GM21786 (cell line): ENCODE data around the gene KPNA4.
A peak's percentile ranks its signal among the peaks of the same experiment; 100 is the strongest.
"Not testable (repeated sequence)": the region's sequence is repeated elsewhere in the genome, so short reads cannot be mapped to it uniquely, and the experiment has no call there.

ENCODE experiments used
- ATAC-seq: cut with Tn5 transposase; IDR thresholded peaks from one replicate; pipeline ENCODE4 v1.9.1; 2021; ENCODE audit not compliant: unreplicated experiment

KPNA4 gene, protein sequence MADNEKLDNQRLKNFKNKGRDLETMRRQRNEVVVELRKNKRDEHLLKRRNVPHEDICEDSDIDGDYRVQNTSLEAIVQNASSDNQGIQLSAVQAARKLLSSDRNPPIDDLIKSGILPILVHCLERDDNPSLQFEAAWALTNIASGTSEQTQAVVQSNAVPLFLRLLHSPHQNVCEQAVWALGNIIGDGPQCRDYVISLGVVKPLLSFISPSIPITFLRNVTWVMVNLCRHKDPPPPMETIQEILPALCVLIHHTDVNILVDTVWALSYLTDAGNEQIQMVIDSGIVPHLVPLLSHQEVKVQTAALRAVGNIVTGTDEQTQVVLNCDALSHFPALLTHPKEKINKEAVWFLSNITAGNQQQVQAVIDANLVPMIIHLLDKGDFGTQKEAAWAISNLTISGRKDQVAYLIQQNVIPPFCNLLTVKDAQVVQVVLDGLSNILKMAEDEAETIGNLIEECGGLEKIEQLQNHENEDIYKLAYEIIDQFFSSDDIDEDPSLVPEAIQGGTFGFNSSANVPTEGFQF

GRCh38 chr3:160565442-160566403 is at the start of gene KPNA4:
Gene KPNA4 (minus strand): TSS chr3:160565571. CDS start chr3:160565282, 289 bp downstream.
- ATAC-seq: peak; percentile 90

- ATAC-seq: no peak
Observed at GRCh38 chr3:160613661-160614060, 48.3 kb upstream of the KPNA4 start.

GRCh38 chr3:160612386-160613075 is 47.2 kb upstream of the KPNA4 start:
- no peak for ATAC-seq

- ATAC-seq: no peak
Observed at GRCh38 chr3:160611141-160611540, 45.8 kb upstream of the KPNA4 start.

DNA sequence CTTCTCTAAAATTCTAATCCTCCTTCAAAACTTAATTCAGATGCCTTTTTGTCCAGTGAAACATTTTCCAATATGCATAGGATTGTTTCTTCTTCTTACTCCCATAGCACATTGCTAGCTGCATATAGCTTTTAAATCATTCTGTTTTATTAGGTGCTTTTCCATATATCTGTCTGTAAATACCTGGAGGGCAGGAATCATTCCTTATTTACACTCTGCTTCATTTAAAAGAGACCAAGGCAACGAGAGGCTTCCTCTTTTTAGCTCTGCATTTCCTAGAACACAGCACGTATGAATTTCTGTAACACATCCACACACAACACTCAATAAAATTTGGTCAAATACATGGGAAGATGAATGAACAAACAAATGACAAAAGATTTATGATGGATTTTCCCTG is 43.5 kb upstream of the KPNA4 start:
- ATAC-seq: no peak

DNA sequence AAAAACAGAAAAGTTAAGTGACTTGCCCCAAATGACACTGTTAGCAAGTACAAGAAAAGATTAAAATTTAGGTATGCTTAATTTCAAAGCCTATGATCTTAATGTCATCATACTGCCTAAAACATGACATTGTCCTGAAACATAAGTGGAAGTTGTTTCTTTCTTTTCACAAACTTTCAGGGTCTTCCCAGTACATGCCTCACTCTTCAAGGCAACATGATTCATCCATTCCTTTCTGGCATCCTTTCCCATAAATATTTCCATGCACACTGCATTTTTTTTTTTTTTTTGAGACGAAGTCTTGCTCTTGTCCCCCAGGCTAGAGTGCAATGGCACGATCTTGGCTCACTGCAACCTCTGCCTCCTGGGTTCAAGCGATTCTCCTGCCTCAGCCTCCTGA is 42.5 kb upstream of the KPNA4 start:
- ATAC-seq: no peak

DNA sequence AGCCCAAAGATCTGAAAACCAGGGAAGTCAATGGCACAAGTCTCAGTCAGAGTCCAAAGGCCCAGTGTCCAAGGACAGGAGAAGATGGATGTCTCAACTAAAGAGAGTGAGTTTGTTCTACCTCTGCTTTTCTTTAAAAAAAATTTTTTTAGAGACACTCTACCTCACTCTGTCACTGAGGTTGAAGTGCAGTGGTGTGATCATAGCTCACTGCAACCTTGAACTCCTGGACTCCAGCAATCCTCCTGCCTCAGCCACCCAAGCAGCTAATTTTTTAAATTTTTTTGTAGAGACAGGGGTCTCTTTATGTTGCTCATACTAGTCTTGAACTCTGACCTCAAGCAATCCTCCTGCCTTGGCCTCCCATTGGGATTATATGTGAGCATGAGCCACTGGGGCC is 39.9 kb upstream of the KPNA4 start:
- no peak for ATAC-seq

- not testable (repeated sequence) for ATAC-seq
Observed at GRCh38 chr3:160603845-160604244, 38.5 kb upstream of the KPNA4 start.

GRCh38 chr3:160602259-160602658 is 36.9 kb upstream of the KPNA4 start:
- ATAC-seq: no peak

DNA sequence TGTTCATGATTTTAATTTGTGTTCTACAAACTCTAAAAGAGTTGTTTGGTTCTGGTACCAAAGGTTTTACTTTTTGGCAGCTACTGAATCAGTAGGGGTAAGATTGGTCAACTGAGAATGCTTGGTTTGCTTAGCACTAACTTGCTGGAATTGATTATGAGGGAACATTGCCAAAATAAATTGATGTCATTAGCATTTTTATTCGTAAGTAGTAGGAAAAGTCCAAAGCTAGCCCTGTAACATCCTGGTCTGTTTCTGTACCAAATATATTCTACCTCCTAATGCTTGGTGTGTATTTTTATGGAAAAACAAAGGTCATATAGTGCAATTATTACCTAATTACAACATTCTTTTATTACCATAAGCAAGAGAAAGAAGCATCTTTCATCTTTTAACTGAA is 35.9 kb upstream of the KPNA4 start:
- ATAC-seq: no peak

DNA sequence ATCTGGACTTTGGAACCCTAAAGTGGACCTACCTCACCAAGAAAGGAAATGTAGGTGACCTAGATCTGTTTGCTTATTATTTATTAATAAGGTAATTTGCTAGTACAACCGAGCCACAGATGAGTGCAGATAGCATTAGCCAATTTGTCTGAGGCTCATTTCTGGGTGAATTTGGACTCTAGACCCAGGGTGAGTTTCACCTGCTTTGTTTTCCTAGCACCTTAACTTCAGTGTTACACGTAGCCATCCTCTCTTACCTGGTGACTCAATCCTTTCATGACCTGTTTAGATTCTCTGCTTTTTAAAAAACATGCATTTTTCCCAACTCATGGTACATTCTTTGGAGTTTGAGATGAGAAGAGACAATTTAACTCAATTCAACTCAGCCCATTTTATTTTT is 33.5 kb upstream of the KPNA4 start:
- ATAC-seq: no peak

DNA sequence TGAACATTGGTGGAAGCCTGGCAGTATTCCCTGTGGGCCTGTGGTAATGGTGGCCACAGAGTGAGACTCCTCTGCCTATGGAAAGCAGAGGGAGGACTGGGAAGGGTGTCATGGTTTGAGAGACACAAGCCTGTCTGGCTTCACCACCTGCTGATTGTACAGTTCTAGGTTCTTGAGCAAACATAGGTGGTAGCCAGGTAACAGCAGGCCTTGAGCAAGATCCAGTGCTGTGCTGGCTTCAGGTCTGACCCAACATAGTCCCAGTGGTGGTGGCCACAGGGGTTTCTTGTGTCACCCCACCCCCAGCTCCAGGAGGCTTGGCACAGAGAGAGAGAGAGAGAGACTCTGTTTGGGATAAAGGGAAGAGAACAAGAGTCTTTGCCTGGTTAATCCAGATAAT is 22.7 kb upstream of the KPNA4 start:
- no peak for ATAC-seq

DNA sequence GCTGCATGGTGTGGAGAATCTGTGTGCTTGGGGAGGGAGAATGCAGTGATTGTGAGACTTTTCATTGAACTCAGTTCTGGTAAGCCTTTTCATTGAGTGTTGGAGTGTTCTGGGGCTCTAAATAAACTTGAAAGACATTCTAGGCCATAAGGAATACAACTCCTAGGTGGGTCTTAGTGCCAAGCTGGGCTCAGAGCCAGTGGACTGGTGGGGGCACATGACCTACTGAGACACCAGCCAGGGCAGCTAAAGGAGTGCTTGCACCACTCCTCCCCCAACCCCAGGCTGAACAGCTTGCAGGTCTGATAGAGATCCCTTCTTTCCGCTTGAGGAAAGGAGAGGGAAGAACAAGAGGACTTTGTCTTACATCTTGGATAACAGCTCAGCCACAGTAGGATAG is 21.7 kb upstream of the KPNA4 start:
- no peak for ATAC-seq

- ATAC-seq: no peak
Observed at GRCh38 chr3:160586679-160587078, 21.3 kb upstream of the KPNA4 start.

DNA sequence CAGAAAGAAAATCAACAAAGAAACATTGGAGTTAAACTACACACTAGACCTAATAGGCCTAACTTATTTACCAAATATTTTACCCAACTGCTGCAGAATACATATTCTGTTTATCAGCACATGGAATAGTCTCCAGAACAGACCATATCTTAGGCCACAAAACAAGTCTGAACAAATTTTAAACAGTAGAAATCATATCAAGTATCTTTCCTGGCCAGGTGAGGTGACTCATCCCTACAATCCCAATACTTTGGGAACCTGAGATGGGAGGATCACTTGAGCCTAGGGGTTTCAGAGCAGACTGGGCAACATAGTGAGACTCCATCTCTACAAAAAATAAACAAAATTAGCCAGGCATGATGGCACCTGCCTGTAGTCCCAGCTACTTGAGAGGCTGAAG is 18.1 kb upstream of the KPNA4 start:
- no peak for ATAC-seq

GRCh38 chr3:160580938-160581337 is 15.6 kb upstream of the KPNA4 start:
- no peak for ATAC-seq

DNA sequence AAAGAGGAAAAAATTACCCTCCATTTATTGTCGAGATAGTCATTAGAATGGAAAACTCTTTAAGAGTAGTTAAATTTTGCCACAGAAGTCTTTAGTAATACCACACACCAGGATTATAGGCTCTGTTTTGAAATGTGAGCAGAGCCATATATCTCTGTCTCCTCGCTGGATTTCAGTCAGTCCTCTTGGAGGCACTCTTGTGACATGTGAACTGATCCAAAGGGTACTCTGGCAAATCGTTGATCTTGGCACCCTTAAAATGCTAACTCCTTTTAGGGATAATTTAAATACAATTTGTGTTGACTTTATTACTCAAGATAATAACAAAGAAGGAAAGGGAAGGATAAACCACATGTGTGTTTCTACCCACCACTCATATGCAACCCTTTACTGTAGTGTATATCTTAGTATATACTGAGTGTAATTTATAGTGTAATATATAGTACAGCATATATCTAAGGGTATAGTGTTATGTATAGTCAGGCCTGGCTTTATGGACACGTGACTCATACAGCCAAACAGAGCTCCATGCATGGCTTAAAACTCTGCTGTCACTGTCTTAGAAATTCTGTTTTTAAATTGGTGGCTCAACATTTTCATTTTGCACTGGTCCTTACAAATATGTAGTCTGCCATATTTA is 12.3 kb upstream of the KPNA4 start:
- no peak for ATAC-seq

- ATAC-seq: no peak
Observed at GRCh38 chr3:160577093-160577492, 11.7 kb upstream of the KPNA4 start.

DNA sequence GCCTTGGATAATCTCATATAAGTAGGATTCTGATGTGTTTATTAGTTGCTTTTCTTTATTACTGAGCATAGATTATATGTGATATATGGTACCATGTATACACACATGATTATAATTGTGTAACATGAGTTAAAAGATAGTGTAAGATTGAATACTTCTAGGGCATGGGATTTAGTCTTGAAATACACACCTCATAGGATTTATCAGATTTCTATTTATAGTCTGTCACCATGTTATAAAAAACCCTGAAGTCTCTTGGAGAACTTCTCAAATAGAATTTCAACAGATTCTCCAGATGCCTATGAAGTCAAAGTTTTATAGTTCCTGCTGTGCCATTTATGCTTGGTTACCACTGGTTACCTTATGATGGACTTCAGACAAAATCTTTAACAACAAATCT is 11.2 kb upstream of the KPNA4 start:
- no peak for ATAC-seq

DNA sequence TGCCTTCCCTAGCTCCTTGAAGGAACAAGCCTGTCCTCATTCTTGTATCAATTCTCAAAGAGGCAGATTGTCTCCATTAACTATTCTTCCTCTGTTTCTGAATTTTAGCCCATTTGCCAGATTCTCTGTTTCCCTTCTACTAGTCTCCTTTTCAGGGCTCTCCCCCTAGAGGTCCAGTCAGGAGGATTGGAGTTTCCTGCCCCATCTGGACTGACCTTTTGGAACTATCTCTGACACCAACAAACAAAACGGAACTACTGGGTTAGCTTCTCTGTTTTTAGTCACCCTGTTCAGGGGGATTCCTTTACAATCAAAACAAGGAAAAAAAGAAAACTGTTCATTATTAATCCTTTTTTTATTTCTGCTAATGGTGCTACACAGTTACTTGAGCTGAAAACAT is 10.2 kb upstream of the KPNA4 start:
- no peak for ATAC-seq

- ATAC-seq: no peak
Observed at GRCh38 chr3:160574636-160575035, 9.3 kb upstream of the KPNA4 start.
